Cardiac muscle cell (in vitro differentiated cells and primary cell): ENCODE results near the gene PAX5. TPM values are rescaled to one million over a fixed set of nuclear protein-coding genes. Genes with fewer than 3 reads are reported as not detected.

Source experiments
- DNase-seq, 2 donors: peaks; one replicate each; pipeline versions ENCODE4 v3.0.0 to v3.0.0-alpha.2; 2010 to 2017; ENCODE audit warnings: low read depth in 1 of 2, low spot score in 1 of 2
- H3K27ac ChIP-seq: fragments of 200-600 bp; sonication (generic); 2 replicates; pipeline ENCODE4 v1.5.1; 2016
- H3K27me3 ChIP-seq: fragments of 200-600 bp; sonication (generic); 2 replicates; pipeline ENCODE4 v1.6.0; 2016; ENCODE audit warnings: control low read depth
- H3K36me3 ChIP-seq: fragments of 200-600 bp; sonication (generic); 2 replicates; pipeline ENCODE4 v1.5.1; 2016; ENCODE audit warnings: control low read depth
- H3K4me1 ChIP-seq: fragments of 200-600 bp; sonication (generic); 2 replicates; pipeline ENCODE4 v1.8.1; 2017; ENCODE audit warnings: low read depth, mild to moderate bottlenecking, mixed run types
- H3K4me3 ChIP-seq: fragments of 200-600 bp; sonication (generic); 2 replicates; pipeline ENCODE4 v1.5.1; 2016; ENCODE audit warnings: mild to moderate bottlenecking
- H3K9me3 ChIP-seq: fragments of 200-600 bp; sonication (generic); 2 replicates; pipeline ENCODE4 v1.5.1; 2017; ENCODE audit warnings: low read depth, mild to moderate bottlenecking, control low read depth
- polyA plus RNA-seq: library from polyadenylated mRNA; unstranded; fragments of >200 nt; fragmentation: Nextera tagmentation; extraction: Ambion mirVana; gene quantifications from 2 replicates; pipeline ENCODE4 v1.2.1, GENCODE V29; 2016
- total RNA-seq: library from RNA; depleted of rRNA; stranded (reverse); fragments of >200 nt; gene quantifications from 2 replicates; pipeline ENCODE4 v1.2.3, GENCODE V29; 2016
- TF ChIP-seq, protein P1 (sequence below): IDR thresholded peaks from 2 replicates; pipeline ENCODE4 v1.5.1; 2012; ENCODE audit warnings: low read depth, mild to moderate bottlenecking, low read length

Gene PAX5
- total and polyA plus RNA-seq, 2 experiments from 2014 or later = not detected

DNA sequence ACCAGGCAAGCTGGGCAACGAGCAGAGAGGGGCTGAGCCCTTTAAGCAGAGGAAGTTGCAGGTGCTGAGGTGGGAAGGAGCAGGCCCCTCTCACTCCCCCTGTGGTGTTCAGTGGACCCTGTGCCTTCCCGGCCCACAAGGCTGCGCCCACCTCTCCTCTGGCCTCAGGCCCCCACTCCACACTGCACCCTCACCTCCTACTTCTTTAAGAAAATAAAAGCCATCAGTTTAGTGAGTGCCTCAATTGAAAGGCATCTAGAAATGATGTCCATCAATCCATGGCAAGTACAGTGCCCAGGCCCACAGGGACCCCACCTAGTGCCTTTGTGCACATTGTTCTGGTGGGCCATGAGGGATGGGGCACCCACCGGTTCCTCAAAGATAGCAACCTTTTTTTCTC is 158.0 kb downstream of the PAX5 start:
- Histone ChIP-seq H3K4me3 (no peak overlapping the region), H3K4me1 (no peaks in the 10 kb centered on the region), H3K27ac (no peak overlapping the region), H3K36me3 (no peaks in the 10 kb centered on the region), H3K27me3 (peaks cover 75% of the 10 kb centered on the region), H3K9me3 (no peaks in the 10 kb centered on the region)
- TF ChIP-seq, protein P1, sequence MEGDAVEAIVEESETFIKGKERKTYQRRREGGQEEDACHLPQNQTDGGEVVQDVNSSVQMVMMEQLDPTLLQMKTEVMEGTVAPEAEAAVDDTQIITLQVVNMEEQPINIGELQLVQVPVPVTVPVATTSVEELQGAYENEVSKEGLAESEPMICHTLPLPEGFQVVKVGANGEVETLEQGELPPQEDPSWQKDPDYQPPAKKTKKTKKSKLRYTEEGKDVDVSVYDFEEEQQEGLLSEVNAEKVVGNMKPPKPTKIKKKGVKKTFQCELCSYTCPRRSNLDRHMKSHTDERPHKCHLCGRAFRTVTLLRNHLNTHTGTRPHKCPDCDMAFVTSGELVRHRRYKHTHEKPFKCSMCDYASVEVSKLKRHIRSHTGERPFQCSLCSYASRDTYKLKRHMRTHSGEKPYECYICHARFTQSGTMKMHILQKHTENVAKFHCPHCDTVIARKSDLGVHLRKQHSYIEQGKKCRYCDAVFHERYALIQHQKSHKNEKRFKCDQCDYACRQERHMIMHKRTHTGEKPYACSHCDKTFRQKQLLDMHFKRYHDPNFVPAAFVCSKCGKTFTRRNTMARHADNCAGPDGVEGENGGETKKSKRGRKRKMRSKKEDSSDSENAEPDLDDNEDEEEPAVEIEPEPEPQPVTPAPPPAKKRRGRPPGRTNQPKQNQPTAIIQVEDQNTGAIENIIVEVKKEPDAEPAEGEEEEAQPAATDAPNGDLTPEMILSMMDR = no peak
- no peak for DNase-seq

DNA sequence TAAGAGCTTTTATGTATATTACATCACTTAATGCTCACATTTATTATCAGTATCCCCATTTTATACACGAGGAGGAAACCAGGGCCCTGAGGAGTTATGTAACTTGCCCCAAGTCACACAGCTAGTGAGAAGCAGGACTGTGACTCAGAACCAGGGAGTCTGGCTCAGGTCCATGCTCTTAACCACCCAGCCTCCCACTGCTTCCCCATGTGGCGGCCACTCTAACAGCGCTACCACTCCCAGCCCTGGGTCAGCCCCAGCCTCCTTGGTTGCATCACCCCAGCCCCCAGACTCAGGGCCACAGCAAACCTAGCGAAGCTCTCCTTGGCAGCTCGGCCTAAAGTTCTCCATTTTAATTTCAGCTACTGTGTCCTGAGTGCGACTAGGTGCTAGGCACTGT is 159.1 kb downstream of the PAX5 start:
- DNase-seq = peak in 1 of 2 donors; percentile 64
- Histone ChIP-seq H3K9me3 (no peaks in the 10 kb centered on the region), H3K27me3 (peaks cover 75% of the 10 kb centered on the region), H3K36me3 (no peaks in the 10 kb centered on the region), H3K4me1 (no peaks in the 10 kb centered on the region), H3K27ac (no peak overlapping the region), H3K4me3 (no peak overlapping the region)
- TF ChIP-seq, protein P1 = no peak

DNA sequence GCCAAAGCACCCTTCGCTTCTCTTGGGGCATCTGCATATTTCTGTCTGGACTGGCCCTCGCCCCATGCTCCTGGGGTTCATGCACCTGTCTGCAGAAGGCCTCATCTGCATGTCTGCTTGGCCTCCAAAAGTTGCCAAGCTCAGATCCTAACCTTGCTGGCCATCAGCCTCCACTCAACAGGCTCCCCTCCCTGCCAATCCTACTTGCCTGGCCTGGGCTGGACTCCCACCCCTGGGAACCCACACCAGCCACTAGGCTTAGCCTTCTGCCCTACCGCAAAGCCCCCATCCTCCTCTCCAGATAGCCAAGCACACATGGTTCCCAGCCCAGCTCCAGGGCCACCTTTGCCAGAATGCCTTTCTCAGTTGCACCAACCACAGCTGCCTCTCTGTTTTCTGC is 159.8 kb downstream of the PAX5 start:
- Histone ChIP-seq H3K36me3 (no peaks in the 10 kb centered on the region), H3K9me3 (no peaks in the 10 kb centered on the region), H3K4me3 (no peak overlapping the region), H3K27ac (no peak overlapping the region), H3K27me3 (peaks cover 71% of the 10 kb centered on the region), H3K4me1 (no peaks in the 10 kb centered on the region)
- DNase-seq = no peak
- TF ChIP-seq, protein P1 = no peak

DNA sequence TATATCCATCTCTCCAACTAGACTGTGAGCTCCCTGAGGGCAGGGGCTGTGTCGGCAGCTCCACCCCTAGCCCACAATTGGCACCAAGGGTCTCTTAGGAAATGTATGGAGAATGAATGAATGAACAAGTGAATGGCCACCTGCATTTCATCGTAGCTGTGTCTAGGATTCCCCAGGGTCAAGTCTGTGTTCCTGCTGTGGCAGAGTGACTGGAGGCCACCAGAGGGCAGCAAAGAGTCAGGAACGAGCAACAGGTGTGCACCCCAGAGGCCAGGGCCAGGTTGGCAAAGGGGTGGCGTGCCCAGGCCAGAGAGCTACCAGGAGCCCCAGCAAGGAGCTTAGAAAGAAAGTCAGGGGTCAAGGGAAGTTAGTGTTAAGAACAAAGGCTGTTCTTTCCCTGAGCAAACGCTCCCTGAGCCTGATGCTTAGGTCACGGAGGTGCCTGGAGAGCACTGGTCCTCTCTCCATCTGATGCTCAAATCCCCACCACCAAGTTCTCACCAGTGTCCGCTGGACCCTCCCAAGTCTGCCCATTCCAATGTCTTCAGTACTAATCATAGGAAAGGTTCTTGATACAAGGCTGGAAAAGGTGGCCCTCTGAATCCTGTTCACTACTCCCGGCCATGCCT is 160.7 kb downstream of the PAX5 start:
- Histone ChIP-seq H3K4me3 (no peak overlapping the region), H3K27ac (no peak overlapping the region), H3K4me1 (no peaks in the 10 kb centered on the region), H3K27me3 (peaks cover 72% of the 10 kb centered on the region), H3K9me3 (no peaks in the 10 kb centered on the region), H3K36me3 (no peaks in the 10 kb centered on the region)
- peak; percentile 67 to 79 for DNase-seq
- TF ChIP-seq, protein P1 = peak; percentile 94

DNA sequence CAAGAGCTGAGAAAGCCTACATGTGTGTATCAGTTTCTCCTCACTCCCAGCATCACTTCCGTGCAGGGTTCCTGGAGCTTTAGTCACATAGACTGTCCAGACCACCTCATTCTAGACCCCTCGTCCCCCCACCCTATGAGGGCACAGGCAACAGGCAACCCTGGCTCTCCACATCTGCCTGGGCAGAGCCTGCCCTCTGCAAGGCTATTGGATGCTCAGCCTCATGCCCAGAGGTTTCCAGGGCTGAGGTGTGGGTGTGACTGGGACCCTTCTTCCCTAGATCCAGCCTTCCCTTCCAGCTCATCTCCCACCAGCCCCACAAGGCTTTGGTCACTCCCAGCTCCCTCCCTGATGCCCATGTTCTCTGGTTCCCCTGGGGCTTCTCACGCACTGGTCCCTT is 161.4 kb downstream of the PAX5 start:
- no peak overlapping the region for H3K27ac ChIP-seq
- H3K36me3 ChIP-seq = no peaks in the 10 kb centered on the region
- no peaks in the 10 kb centered on the region for H3K4me1 ChIP-seq
- no peaks in the 10 kb centered on the region for H3K9me3 ChIP-seq
- TF ChIP-seq, protein P1 = no peak
- H3K27me3 ChIP-seq = peaks cover 70% of the 10 kb centered on the region
- H3K4me3 ChIP-seq = no peak overlapping the region
- no peak for DNase-seq
